SK-N-SH (cell line): ENCODE results near the gene FYTTD1.

Experiments
- MEF2A ChIP-seq: IDR thresholded peaks from 2 replicates; pipeline ENCODE4 v1.4.0; 2012; ENCODE audit warnings: low read depth, borderline replicate concordance
- MXI1 ChIP-seq: IDR thresholded peaks from 2 replicates; pipeline ENCODE4 v1.6.1; 2012; ENCODE audit warnings: mild to moderate bottlenecking, low read depth, low read length, improper control_type of control experiment
- TAF1 ChIP-seq: IDR thresholded peaks from 2 replicates; pipeline ENCODE4 v1.6.1; 2012; ENCODE audit warnings: low read depth, mild to moderate bottlenecking, low read length, moderate library complexity, borderline replicate concordance
- TF ChIP-seq, protein P1 (sequence below): fragments of 200-600 bp; sonication (generic); IDR thresholded peaks from 2 replicates; pipeline ENCODE4 v1.6.1; 2017; ENCODE audit warnings: antibody characterized with exemption, mild to moderate bottlenecking, moderate library complexity
- TF ChIP-seq, protein P2 (sequence below): IDR thresholded peaks from 2 replicates; pipeline ENCODE4 v1.4.0; 2012; ENCODE audit warnings: low read depth, borderline replicate concordance

DNA sequence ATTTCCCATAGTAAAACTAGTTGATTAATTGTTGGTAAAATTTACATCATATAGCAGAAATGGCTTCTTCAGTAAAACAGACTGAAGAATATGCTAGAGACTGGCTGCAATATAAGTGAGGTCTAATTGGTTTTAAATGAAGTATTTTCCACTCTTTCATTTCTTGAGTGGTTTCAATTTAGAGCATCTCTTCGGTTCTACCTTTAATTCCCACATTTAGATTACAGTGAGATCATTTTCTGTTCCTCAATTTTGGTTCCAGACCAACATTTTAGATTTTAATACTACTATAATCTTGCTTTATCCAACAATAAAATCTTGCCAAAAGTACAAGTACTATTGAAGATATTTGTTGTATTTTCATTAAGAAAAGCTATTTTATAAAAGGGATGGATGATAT lies 40.4 kb downstream of the FYTTD1 start:
- TF ChIP-seq, protein P1, sequence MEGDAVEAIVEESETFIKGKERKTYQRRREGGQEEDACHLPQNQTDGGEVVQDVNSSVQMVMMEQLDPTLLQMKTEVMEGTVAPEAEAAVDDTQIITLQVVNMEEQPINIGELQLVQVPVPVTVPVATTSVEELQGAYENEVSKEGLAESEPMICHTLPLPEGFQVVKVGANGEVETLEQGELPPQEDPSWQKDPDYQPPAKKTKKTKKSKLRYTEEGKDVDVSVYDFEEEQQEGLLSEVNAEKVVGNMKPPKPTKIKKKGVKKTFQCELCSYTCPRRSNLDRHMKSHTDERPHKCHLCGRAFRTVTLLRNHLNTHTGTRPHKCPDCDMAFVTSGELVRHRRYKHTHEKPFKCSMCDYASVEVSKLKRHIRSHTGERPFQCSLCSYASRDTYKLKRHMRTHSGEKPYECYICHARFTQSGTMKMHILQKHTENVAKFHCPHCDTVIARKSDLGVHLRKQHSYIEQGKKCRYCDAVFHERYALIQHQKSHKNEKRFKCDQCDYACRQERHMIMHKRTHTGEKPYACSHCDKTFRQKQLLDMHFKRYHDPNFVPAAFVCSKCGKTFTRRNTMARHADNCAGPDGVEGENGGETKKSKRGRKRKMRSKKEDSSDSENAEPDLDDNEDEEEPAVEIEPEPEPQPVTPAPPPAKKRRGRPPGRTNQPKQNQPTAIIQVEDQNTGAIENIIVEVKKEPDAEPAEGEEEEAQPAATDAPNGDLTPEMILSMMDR: no peak
- TF ChIP-seq MEF2A: no peak
- no peak for TF ChIP-seq TAF1
- no peak for TF ChIP-seq MXI1
- TF ChIP-seq, protein P2, sequence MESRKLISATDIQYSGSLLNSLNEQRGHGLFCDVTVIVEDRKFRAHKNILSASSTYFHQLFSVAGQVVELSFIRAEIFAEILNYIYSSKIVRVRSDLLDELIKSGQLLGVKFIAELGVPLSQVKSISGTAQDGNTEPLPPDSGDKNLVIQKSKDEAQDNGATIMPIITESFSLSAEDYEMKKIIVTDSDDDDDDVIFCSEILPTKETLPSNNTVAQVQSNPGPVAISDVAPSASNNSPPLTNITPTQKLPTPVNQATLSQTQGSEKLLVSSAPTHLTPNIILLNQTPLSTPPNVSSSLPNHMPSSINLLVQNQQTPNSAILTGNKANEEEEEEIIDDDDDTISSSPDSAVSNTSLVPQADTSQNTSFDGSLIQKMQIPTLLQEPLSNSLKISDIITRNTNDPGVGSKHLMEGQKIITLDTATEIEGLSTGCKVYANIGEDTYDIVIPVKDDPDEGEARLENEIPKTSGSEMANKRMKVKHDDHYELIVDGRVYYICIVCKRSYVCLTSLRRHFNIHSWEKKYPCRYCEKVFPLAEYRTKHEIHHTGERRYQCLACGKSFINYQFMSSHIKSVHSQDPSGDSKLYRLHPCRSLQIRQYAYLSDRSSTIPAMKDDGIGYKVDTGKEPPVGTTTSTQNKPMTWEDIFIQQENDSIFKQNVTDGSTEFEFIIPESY: no peak
